D721Med (cell line): ENCODE measurements around the gene PKN2.
"Not testable (repeated sequence)": the region's sequence is repeated elsewhere in the genome, so short reads cannot be mapped to it uniquely, and the experiment has no call there.

Experiments
- DNase-seq: peaks from one replicate; pipeline ENCODE4 v3.0.0; 2011; ENCODE audit warnings: low spot score; ENCODE audit not compliant: insufficient read length
- FAIRE-seq: peaks from 2 replicates; lab custom pipeline; 2011; peaks lifted over from hg19 to GRCh38; lab: Jason Lieb, UNC
- TF ChIP-seq, protein P1 (sequence below): IDR thresholded peaks from 2 replicates; pipeline ENCODE4 v1.5.1; 2012; ENCODE audit warnings: mild to moderate bottlenecking, control low read depth; ENCODE audit not compliant: insufficient read depth; ENCODE audit errors: missing control alignments

Gene PKN2

DNA sequence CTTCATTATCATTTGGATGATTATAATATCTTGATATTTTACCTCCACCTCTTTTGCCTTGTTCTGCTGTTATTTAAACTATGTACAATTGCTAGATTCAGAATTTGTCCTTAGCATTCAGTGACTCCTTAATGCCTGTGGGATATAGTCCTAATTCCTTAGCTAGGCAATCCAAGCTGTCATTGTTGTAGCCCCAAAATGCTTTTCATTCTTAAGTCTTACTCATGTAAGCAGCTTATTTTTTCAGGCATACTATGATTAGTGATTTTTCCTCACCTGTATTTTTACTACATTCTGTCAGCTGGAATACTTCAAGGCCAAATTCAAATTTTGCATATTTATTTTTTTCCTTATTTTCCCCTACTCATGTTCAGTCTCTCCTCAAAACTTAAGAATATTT is 13.4 kb downstream of the PKN2 start:
- no peak for DNase-seq
- FAIRE-seq: peak; percentile 94
- TF ChIP-seq, protein P1, sequence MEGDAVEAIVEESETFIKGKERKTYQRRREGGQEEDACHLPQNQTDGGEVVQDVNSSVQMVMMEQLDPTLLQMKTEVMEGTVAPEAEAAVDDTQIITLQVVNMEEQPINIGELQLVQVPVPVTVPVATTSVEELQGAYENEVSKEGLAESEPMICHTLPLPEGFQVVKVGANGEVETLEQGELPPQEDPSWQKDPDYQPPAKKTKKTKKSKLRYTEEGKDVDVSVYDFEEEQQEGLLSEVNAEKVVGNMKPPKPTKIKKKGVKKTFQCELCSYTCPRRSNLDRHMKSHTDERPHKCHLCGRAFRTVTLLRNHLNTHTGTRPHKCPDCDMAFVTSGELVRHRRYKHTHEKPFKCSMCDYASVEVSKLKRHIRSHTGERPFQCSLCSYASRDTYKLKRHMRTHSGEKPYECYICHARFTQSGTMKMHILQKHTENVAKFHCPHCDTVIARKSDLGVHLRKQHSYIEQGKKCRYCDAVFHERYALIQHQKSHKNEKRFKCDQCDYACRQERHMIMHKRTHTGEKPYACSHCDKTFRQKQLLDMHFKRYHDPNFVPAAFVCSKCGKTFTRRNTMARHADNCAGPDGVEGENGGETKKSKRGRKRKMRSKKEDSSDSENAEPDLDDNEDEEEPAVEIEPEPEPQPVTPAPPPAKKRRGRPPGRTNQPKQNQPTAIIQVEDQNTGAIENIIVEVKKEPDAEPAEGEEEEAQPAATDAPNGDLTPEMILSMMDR: no peak

DNA sequence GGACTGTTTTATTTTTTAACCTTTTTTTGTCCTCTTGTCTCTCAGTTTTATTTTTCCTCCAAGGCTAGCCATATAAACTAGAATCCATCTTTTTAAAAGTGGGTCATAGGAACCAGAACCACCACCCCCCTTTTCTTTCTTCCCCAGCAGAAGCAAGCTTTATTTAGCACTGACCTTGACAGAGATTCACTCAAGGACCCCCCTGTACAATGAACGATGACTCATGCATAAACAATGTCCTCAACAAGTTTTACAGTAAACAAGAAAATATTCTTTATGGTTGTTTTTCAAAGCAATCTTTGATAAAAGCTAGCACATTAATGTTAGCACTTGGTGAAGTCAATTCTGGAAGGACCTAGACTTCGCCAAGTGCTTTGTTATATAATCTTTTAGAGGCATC is 14.1 kb downstream of the PKN2 start:
- FAIRE-seq: no peak
- TF ChIP-seq, protein P1: no peak
- no peak for DNase-seq

DNA sequence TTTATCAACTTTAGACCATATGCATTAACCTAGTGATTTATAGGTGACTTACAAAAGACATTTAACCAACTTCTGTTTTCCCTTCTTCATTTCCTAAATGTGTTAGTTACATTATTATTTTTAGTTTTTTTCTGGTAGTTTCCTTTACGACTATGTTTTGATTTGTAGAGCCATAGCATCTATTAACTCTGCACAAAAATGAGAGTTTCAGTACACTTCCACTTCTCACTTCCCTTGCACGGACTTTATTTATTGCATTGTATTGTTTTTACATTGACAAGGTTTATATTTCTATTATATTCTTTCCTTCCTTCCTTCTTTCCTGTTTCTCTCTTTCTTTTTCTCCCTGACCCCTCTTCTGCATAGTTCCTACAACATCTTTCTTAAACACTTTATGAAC is 14.7 kb downstream of the PKN2 start:
- DNase-seq: no peak
- TF ChIP-seq, protein P1: no peak
- FAIRE-seq: no peak

DNA sequence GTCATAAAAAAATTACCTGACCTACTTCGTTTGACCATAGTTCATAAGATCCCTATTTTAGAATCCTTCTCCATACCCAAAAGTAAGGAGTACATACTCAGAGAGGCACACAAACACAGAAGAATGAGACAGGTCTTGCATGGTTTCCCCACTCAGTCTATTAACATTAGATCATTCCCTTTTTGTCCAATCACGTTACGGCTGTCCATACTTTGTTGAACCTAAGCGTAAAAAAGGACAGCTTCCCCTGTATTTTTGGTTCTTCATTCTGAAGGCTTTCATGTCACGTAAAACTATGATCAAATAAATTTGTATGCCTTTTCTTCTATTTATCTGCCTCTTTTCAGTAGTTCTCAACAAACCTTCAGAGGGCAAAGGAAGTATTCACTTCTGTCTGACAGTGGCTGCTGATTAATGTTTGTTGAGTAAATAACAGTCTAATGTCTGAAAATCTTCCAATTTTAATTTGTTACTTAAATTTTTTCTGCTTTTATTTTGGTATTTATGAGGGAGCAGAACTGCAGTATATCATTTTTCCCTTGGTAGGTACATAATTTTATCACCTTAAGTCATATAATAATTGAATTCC is 16.4 kb downstream of the PKN2 start:
- DNase-seq (no peak), FAIRE-seq (no peak)
- TF ChIP-seq, protein P1: no peak

DNA sequence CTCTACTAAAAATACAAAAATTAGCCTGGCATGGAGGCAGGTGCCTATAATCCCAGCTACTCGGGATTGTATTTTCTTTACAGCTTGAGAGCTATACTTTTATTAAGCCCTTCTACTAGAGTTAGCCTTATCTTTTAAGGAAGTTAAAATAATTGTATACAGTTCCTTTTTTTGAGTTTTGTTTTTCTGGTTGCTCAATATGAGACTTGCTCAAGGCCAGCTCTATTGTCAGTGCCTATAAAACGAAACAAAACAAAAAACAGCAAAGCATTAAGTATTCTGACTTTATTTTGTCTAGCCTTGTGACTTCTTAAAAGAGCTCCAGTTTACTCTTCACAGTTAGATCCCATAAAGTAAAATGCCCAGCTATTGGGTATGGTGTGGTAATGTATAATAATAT is 17.2 kb downstream of the PKN2 start:
- no peak for FAIRE-seq

DNA sequence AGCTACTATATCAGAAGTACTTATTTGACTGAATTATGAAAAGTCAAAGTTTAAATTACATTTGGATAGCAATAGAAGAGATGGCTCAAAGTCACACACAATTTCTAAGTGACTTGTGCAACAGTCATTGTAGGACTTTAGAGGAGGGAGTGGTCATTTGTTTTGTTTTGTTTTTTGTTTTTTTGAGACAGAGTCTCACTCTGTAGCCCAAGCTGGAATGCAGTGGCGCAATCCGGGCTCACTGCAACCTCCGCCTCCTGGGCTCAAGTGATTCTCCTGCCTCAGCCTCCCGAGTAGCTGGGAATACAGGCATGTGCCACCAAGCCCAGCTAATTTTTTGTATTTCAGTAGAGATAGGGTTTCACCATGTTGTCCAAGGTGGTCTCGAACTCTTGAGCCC is 17.7 kb downstream of the PKN2 start:
- not testable (repeated sequence) for DNase-seq, FAIRE-seq

More for the DNA sequence above, 17.2 kb downstream of the PKN2 start:
- TF ChIP-seq, protein P1: no peak
- DNase-seq: no peak

DNA sequence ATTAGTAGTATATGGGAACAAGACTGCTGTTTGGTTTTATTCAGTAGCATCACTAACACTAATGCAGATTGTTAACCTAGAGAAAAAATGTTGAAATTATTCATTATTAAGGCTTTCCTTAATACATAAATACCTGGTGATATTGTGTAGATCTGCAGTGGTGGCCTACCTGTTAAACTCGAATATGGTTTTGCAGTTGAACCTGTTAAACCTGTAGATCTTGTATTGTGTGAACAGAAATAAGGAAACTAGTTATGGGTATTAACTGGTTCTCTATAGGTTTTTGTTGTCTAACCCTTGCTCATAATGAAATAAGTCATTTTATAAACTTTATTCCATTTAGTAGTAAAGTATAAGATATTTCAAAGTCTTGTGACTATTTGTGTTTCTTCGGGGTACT is 23.9 kb downstream of the PKN2 start:
- no peak for DNase-seq
- no peak for FAIRE-seq
- TF ChIP-seq, protein P1: no peak

DNA sequence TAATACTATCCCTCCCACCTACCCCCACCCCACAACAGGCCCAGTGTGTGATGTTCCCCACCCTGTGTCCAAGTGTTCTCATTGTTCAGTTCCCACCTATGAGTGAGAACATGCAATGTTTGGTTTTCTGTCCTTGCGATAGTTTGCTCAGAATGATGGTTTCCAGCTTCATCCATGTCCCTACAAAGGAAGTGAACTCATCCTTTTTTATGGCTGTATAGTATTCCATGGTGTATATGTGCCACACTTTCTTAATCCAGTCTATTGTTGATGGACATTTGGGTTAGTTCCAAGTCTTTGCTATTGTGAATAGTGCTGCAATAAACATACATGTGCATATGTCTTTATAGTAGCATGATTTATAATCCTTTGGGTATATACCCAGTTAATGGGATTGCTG is 28.8 kb downstream of the PKN2 start:
- DNase-seq, FAIRE-seq: not testable (repeated sequence)

DNA sequence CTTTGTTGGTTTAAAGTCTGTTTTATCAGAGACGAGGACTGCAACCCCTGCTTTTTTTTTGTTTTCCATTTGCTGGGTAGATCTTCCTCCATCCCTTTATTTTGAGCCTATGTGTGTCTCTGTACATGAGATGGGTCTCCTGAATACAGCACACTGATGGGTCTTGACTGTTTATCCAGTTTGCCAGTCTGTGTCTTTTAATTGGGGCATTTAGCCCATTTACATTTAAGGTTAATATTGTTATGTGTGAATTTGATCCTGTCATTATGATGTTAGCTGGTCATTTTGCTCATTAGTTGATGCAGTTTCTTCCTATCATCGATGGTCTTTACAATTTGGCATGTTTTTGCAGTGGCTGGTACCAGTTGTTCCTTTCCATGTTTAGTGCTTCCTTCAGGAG is 32.5 kb downstream of the PKN2 start:
- FAIRE-seq, DNase-seq: not testable (repeated sequence)
